Stromal cell of bone marrow (primary cell): ENCODE results near the gene SPRED2.

Experiments
- DNase-seq: peaks from one replicate; pipeline ENCODE4 v3.0.0-alpha.2; 2012; ENCODE audit warnings: low read depth

The SPRED2 gene

GRCh38 chr2:65413106-65413505 is 19.3 kb downstream of the SPRED2 start:
- DNase-seq: no peak

- DNase-seq: no peak
Measured at GRCh38 chr2:65411056-65411795, 21.2 kb downstream of the SPRED2 start.

GRCh38 chr2:65409045-65409444 is 23.4 kb downstream of the SPRED2 start:
- DNase-seq: no peak

- no peak for DNase-seq
Measured at GRCh38 chr2:65407240-65407639, 25.2 kb downstream of the SPRED2 start.

GRCh38 chr2:65404988-65405697 is 27.3 kb downstream of the SPRED2 start:
- DNase-seq: no peak

GRCh38 chr2:65403529-65403915 is 28.9 kb downstream of the SPRED2 start:
- DNase-seq: no peak

- DNase-seq: peak; percentile 48
Measured at GRCh38 chr2:65402780-65403528, 29.4 kb downstream of the SPRED2 start.

GRCh38 chr2:65402323-65402722 is 30.1 kb downstream of the SPRED2 start:
- no peak for DNase-seq

- no peak for DNase-seq
Measured at GRCh38 chr2:65397122-65397521, 35.3 kb downstream of the SPRED2 start.

GRCh38 chr2:65396348-65397026 is 35.9 kb downstream of the SPRED2 start:
- DNase-seq: peak; percentile 50

- no peak for DNase-seq
Measured at GRCh38 chr2:65395621-65396347, 36.6 kb downstream of the SPRED2 start.

GRCh38 chr2:65393743-65394422 is 38.5 kb downstream of the SPRED2 start:
- DNase-seq: no peak

- no peak for DNase-seq
Measured at GRCh38 chr2:65393046-65393445, 39.4 kb downstream of the SPRED2 start.

- DNase-seq: no peak
Measured at GRCh38 chr2:65392609-65393008, 39.8 kb downstream of the SPRED2 start.

GRCh38 chr2:65390134-65390533 is 42.3 kb downstream of the SPRED2 start:
- DNase-seq: no peak

- no peak for DNase-seq
Measured at GRCh38 chr2:65389476-65389875, 42.9 kb downstream of the SPRED2 start.

- DNase-seq: no peak
Measured at GRCh38 chr2:65388596-65389390, 43.6 kb downstream of the SPRED2 start.

GRCh38 chr2:65388051-65388531 is 44.3 kb downstream of the SPRED2 start:
- DNase-seq: no peak

GRCh38 chr2:65386989-65387388 is 45.4 kb downstream of the SPRED2 start:
- DNase-seq: no peak

- no peak for DNase-seq
Measured at GRCh38 chr2:65386344-65386743, 46.1 kb downstream of the SPRED2 start.
